GM12878 (cell line): ENCODE measurements around the gene TRABD2B. TPM values are rescaled to one million over a fixed set of nuclear protein-coding genes. Genes with fewer than 3 reads are reported as not detected.

Experiments used
- ATAC-seq: fragments of 200-7000 bp; cut with Tn5 transposase; 3 replicates; pipeline ENCODE4 v1.9.1; 2020; ENCODE audit warnings: mild to moderate bottlenecking, moderate library complexity
- BruUV-seq: library from RNA; stranded (reverse); fragments of 400-500 nt; replicated peaks from 2 replicates; lab custom pipeline; 2021; lab: Mats Ljungman, UMichigan
- CTCF ChIA-PET: fragments of 300-600 bp; sonication (Branson Sonifier 250); formaldehyde crosslinking; extraction: SDS; loops from one replicate; lab custom pipeline; 2021; ENCODE audit warnings: inconsistent platforms; lab: Yijun Ruan, JAX
- POLR2A ChIA-PET: fragments of 350-600 bp; formaldehyde crosslinking; extraction: SDS; loops from one replicate; lab custom pipeline; 2021; ENCODE audit warnings: inconsistent platforms; lab: Charles Lee
- RAD21 ChIA-PET: fragments of 300-600 bp; sonication (Branson Sonifier 250); formaldehyde crosslinking; loops from one replicate; lab custom pipeline; 2023; ENCODE audit warnings: antibody characterized with exemption; ENCODE audit not compliant: unreplicated experiment; lab: Charles Lee
- SMC1A ChIA-PET: fragments of 300-600 bp; sonication (Branson Sonifier 250); formaldehyde crosslinking; loops from one replicate; lab custom pipeline; 2023; ENCODE audit not compliant: unreplicated experiment, uncharacterized antibody; lab: Charles Lee
- DNase-seq: peaks from one replicate; pipeline ENCODE4 v3.0.0-alpha.2; 2011; ENCODE audit warnings: low read depth, low spot score
- FAIRE-seq: peaks from 3 replicates; lab custom pipeline; 2011; peaks lifted over from hg19 to GRCh38; lab: Jason Lieb, UNC
- H2AFZ ChIP-seq: 2 replicates; pipeline ENCODE4 v1.6.0; 2011; ENCODE audit warnings: low read depth, low read length, control low read depth; ENCODE audit not compliant: control insufficient read depth
- H3K27ac ChIP-seq: 2 replicates; pipeline ENCODE4 v1.5.1; 2011; ENCODE audit warnings: control low read depth; ENCODE audit not compliant: control insufficient read depth, insufficient read depth
- H3K27me3 ChIP-seq, 2 experiments: replicated peaks in 1 of 2; 2 replicates each; pipeline versions ENCODE4 v1.6.0 to v1.6.1; 2011; ENCODE audit warnings: low read length in 1 of 2; ENCODE audit not compliant: control insufficient read depth in 2 of 2, insufficient read depth in 2 of 2
- H3K36me3 ChIP-seq, 2 experiments: 2 replicates each; pipeline ENCODE4 v1.5.1; 2011; ENCODE audit warnings: low read length in 1 of 2; ENCODE audit not compliant: control insufficient read depth in 2 of 2, insufficient read depth in 2 of 2
- H3K4me1 ChIP-seq: 2 replicates; pipeline ENCODE4 v1.6.1; 2011; ENCODE audit warnings: mild to moderate bottlenecking, low read length, moderate library complexity, mixed read lengths; ENCODE audit not compliant: control insufficient read depth, insufficient read depth
- H3K4me2 ChIP-seq: 2 replicates; pipeline ENCODE4 v1.6.0; 2011; ENCODE audit warnings: control low read depth; ENCODE audit not compliant: control insufficient read depth, insufficient read depth
- H3K4me3 ChIP-seq: fragments of 200-600 bp; sonication (generic); 2 replicates; pipeline ENCODE4 v1.5.1; 2016
- H3K79me2 ChIP-seq: 2 replicates; pipeline ENCODE4 v1.6.0; 2011; ENCODE audit warnings: low read length; ENCODE audit not compliant: control insufficient read depth, insufficient read depth
- H3K9ac ChIP-seq: 2 replicates; pipeline ENCODE4 v1.8.0; 2011; ENCODE audit warnings: low read length, control low read depth, mixed read lengths; ENCODE audit not compliant: control insufficient read depth, insufficient read depth
- H3K9me3 ChIP-seq: replicated peaks from 3 replicates; pipeline ENCODE4 v1.5.1; 2011; ENCODE audit warnings: mild to moderate bottlenecking, low read length; ENCODE audit not compliant: control insufficient read depth, insufficient read depth
- H4K20me1 ChIP-seq: 2 replicates; pipeline ENCODE4 v1.6.0; 2011; ENCODE audit not compliant: control insufficient read depth, insufficient read depth
- ASH2L ChIP-seq: fragments of 300-600, 200-600 bp; sonication (generic); IDR thresholded peaks from 2 replicates; pipeline ENCODE4 v1.6.1; 2017; ENCODE audit warnings: low read depth, mild to moderate bottlenecking, borderline replicate concordance
- BACH1 ChIP-seq: fragments of 450-650 bp; IDR thresholded peaks from 2 replicates; pipeline ENCODE4 v1.6.1; 2017; ENCODE audit warnings: mild to moderate bottlenecking, borderline replicate concordance
- CHD2 ChIP-seq: IDR thresholded peaks from 2 replicates; pipeline ENCODE4 v1.6.1; 2011; ENCODE audit warnings: low read depth, low read length, improper control_type of control experiment, borderline replicate concordance
- EED ChIP-seq: sonication (generic); IDR thresholded peaks from 2 replicates; pipeline ENCODE4 v1.6.1; 2016; ENCODE audit warnings: antibody characterized with exemption, low read depth
- GABPA ChIP-seq: IDR thresholded peaks from 2 replicates; pipeline ENCODE4 v1.6.1; 2014; ENCODE audit warnings: antibody characterized with exemption, low read depth, mild to moderate bottlenecking, inconsistent platforms
- HDAC2 ChIP-seq: fragments of 200-600 bp; sonication (generic); IDR thresholded peaks from 2 replicates; pipeline ENCODE4 v1.6.1; 2017
- MEF2A ChIP-seq: IDR thresholded peaks from 2 replicates; pipeline ENCODE4 v1.6.1; 2011; ENCODE audit warnings: low read depth, mild to moderate bottlenecking, low read length, moderate library complexity; ENCODE audit not compliant: insufficient read depth
- MEF2B ChIP-seq: fragments of 450-650 bp; IDR thresholded peaks from 2 replicates; pipeline ENCODE4 v1.6.1; 2018; ENCODE audit warnings: mild to moderate bottlenecking, moderate library complexity; ENCODE audit not compliant: partially characterized antibody, poor library complexity, severe bottlenecking
- POLR2A ChIP-seq: IDR thresholded peaks from 2 replicates; pipeline ENCODE4 v1.6.1; 2011; ENCODE audit warnings: low read depth, mild to moderate bottlenecking, low read length
- POLR2AphosphoS5 ChIP-seq: IDR thresholded peaks from 2 replicates; pipeline ENCODE4 v1.6.1; 2011; ENCODE audit warnings: mild to moderate bottlenecking, low read length, inconsistent platforms
- SIN3A ChIP-seq: IDR thresholded peaks from 2 replicates; pipeline ENCODE4 v1.6.1; 2012; ENCODE audit warnings: low read depth, low read length, improper control_type of control experiment
- SMAD5 ChIP-seq: IDR thresholded peaks from 2 replicates; pipeline ENCODE4 v1.6.1; 2016; ENCODE audit warnings: antibody characterized with exemption, low read depth
- SMC3 ChIP-seq: IDR thresholded peaks from 2 replicates; pipeline ENCODE4 v1.6.1; 2011; ENCODE audit warnings: low read length, improper control_type of control experiment, borderline replicate concordance
- ZNF24 ChIP-seq: fragments of 450-650 bp; IDR thresholded peaks from 2 replicates; pipeline ENCODE4 v1.6.1; 2017; ENCODE audit warnings: antibody characterized with exemption, mild to moderate bottlenecking
- WGBS: methylation state at CpG from one replicate; pipeline ENCODE4 v1.1.6; 2016; ENCODE audit warnings: low lambda C conversion rate; ENCODE audit not compliant: insufficient replicate concordance, insufficient coverage; ENCODE audit errors: missing lambda C conversion rate; 5-methylcytosine and 5-hydroxymethylcytosine counted together
- in situ Hi-C: fragments of 300-500 bp; cut with MboI; formaldehyde crosslinking; loops from 9 replicates; pipeline ENCODE4 v1.14.3; 2018; ENCODE audit warnings: mixed read lengths
- intact Hi-C: fragments of 100-400 bp; cut with micrococcal nuclease; formaldehyde crosslinking; loops from one replicate; pipeline ENCODE4 v1.14.2; 2022; ENCODE audit not compliant: unreplicated experiment
- polyA plus RNA-seq, 11 experiments: library from polyadenylated mRNA; depleted of rRNA in 4 of 11; unstranded in 6 of 11; stranded (reverse) in 5 of 11; fragments of >200 nt; fragmentation: Nextera tagmentation in 4 of 11; fragmentation: Illumina TruSeq in 1 of 11; extraction: Ambion mirVana in 4 of 11; extraction: Trizol in 1 of 11; gene quantifications; 1 replicate in 1 of 11; 2 replicates in 10 of 11; pipeline versions ENCODE4 v1.2.1 to v1.2.3, GENCODE V29; 2011 to 2016; ENCODE audit warnings: inconsistent platforms in 2 of 11, missing spikeins in 2 of 11, low read depth in 1 of 11
- total RNA-seq, 4 experiments: library from RNA; depleted of rRNA in 3 of 4; stranded (reverse); fragments of >200 nt in 3 of 4; fragmentation: Illumina TruSeq in 1 of 4; extraction: Trizol in 1 of 4; gene quantifications; 2 replicates each; pipeline versions ENCODE4 v1.2.1 to v1.2.3, GENCODE V29; 2013 to 2021
- TF ChIP-seq, protein P1 (sequence below): fragments of 450-650 bp; IDR thresholded peaks from 2 replicates; pipeline ENCODE4 v1.6.1; 2017; ENCODE audit warnings: antibody characterized with exemption, mild to moderate bottlenecking, moderate library complexity
- TF ChIP-seq, protein P2 (sequence below): fragments of 450-650 bp; formaldehyde crosslinking; IDR thresholded peaks from 2 replicates; pipeline ENCODE4 v1.5.0; 2022; ENCODE audit warnings: mild to moderate bottlenecking, missing genetic modification characterization

The TRABD2B gene
- total and polyA plus RNA-seq, 10 of the 15 experiments (the other 5 are each of a cell fraction or from before 2014, with no cell fraction given) = not detected

DNA sequence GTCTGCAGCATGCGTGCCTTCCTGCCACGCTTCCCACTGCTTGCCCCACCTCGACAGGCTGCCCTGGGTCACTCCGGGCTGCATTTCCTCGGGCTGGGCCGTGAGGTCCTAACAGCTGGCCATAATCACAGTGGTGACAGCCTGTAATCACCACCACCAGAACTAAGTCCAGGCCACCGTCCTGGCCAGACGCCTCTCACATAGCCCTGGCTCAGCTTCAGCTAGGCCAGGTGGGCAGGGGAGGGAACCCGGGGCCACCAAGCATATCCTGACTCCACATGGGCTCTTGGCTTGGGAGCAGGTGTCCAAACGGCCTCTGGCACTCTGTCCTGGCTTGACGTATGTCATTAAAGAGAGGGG, 229.5 kb downstream of the TRABD2B start:
- ChIA-PET POLR2A (no interaction called here), CTCF (no interaction called here)

More for the DNA sequence above, 229.5 kb downstream of the TRABD2B start:
- Histone ChIP-seq H3K27ac (no peak overlapping the region), H3K4me1 (no peaks in the 10 kb centered on the region), H3K36me3 (no peaks in the 10 kb centered on the region), H3K27me3 (peaks cover 3% of the 10 kb centered on the region in 2 experiments; a peak in 3 of 4 replicates), H2AFZ (no peak overlapping the region), H3K79me2 (no peaks in the 10 kb centered on the region), H3K4me2 (no peak overlapping the region), H3K4me3 (no peak overlapping the region), H3K9me3 (no peaks in the 10 kb centered on the region), H4K20me1 (no peaks in the 10 kb centered on the region), H3K9ac (no peak overlapping the region)
- FAIRE-seq (no peak), ATAC-seq (no peak), DNase-seq (no peak)
- in situ Hi-C loops = no loop called here
- no TSS peak for BruUV-seq
- TF ChIP-seq ZNF24 (no peak), GABPA (no peak), SMAD5 (no peak), SMC3 (no peak), CHD2 (no peak), POLR2A (no peak), MEF2B (no peak), POLR2AphosphoS5 (no peak), MEF2A (no peak), HDAC2 (no peak), EED (no peak), SIN3A (no peak), ASH2L (no peak), BACH1 (no peak)
- TF ChIP-seq, protein P1, sequence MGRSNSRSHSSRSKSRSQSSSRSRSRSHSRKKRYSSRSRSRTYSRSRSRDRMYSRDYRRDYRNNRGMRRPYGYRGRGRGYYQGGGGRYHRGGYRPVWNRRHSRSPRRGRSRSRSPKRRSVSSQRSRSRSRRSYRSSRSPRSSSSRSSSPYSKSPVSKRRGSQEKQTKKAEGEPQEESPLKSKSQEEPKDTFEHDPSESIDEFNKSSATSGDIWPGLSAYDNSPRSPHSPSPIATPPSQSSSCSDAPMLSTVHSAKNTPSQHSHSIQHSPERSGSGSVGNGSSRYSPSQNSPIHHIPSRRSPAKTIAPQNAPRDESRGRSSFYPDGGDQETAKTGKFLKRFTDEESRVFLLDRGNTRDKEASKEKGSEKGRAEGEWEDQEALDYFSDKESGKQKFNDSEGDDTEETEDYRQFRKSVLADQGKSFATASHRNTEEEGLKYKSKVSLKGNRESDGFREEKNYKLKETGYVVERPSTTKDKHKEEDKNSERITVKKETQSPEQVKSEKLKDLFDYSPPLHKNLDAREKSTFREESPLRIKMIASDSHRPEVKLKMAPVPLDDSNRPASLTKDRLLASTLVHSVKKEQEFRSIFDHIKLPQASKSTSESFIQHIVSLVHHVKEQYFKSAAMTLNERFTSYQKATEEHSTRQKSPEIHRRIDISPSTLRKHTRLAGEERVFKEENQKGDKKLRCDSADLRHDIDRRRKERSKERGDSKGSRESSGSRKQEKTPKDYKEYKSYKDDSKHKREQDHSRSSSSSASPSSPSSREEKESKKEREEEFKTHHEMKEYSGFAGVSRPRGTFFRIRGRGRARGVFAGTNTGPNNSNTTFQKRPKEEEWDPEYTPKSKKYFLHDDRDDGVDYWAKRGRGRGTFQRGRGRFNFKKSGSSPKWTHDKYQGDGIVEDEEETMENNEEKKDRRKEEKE = no peak
- TF ChIP-seq, protein P2, sequence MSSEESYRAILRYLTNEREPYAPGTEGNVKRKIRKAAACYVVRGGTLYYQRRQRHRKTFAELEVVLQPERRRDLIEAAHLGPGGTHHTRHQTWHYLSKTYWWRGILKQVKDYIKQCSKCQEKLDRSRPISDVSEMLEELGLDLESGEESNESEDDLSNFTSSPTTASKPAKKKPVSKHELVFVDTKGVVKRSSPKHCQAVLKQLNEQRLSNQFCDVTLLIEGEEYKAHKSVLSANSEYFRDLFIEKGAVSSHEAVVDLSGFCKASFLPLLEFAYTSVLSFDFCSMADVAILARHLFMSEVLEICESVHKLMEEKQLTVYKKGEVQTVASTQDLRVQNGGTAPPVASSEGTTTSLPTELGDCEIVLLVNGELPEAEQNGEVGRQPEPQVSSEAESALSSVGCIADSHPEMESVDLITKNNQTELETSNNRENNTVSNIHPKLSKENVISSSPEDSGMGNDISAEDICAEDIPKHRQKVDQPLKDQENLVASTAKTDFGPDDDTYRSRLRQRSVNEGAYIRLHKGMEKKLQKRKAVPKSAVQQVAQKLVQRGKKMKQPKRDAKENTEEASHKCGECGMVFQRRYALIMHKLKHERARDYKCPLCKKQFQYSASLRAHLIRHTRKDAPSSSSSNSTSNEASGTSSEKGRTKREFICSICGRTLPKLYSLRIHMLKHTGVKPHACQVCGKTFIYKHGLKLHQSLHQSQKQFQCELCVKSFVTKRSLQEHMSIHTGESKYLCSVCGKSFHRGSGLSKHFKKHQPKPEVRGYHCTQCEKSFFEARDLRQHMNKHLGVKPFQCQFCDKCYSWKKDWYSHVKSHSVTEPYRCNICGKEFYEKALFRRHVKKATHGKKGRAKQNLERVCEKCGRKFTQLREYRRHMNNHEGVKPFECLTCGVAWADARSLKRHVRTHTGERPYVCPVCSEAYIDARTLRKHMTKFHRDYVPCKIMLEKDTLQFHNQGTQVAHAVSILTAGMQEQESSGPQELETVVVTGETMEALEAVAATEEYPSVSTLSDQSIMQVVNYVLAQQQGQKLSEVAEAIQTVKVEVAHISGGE = no peak
- intact Hi-C loops = no loop called here
- WGBS = 14% methylated on average over 9 of the region's 11 CpGs
- SMC1A ChIA-PET = no interaction called here
- RAD21 ChIA-PET = no interaction called here
